Stimulated activated CD8-positive, alpha-beta memory T cell treated with anti-CD3 and anti-CD28 coated beads, Interleukin-15, amount 100 ng/mL, for 4 hours (primary cell): Measurements from ENCODE around the gene ALK.

Experiments
- DNase-seq, 2 donors: peaks; one replicate each; pipeline ENCODE4 v3.0.0-alpha.2; 2020; ENCODE audit warnings: low read depth in 2 of 2

ALK gene

DNA sequence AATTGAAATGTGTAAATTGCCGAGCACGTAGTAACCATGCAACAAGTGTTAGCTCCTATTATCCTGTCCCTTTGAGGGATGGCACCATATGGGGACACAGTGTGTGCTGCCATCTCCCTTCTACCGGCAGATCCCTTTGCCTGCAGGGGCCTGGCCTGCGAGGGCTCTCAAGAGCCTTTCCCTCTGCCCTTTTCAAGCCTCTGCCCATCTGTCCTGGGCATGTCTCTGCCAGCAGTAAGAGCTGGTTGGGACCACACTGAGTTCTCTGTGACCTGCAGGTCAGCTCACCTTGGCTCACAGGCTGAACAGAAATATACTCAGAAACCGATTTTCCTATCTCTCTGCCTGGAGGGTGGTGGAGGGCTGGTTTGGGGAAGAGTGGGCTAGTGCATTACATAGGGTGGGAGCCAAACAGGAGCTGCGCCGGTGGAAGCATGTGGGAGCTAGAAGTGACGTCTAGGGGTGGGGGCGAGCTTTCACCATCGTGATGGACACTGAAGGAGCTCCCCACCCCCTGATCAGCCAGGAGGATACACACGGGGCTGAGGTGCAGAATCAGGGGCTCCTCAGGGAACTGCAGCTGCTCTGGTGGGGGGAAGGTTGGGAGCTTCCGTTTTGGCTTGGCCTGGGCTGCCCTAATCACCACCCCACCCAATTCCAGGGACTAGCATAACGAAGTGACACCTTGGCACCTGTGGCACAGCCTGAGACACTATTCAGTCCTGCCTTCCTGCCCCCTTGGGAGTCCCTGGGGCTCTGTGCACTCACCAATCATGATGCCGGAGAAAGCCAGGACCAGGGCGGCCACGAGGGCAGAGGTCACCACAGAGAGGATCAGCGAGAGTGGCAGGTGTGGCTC lies 696.5 kb downstream of the ALK start:
- DNase-seq, result no peak

DNA sequence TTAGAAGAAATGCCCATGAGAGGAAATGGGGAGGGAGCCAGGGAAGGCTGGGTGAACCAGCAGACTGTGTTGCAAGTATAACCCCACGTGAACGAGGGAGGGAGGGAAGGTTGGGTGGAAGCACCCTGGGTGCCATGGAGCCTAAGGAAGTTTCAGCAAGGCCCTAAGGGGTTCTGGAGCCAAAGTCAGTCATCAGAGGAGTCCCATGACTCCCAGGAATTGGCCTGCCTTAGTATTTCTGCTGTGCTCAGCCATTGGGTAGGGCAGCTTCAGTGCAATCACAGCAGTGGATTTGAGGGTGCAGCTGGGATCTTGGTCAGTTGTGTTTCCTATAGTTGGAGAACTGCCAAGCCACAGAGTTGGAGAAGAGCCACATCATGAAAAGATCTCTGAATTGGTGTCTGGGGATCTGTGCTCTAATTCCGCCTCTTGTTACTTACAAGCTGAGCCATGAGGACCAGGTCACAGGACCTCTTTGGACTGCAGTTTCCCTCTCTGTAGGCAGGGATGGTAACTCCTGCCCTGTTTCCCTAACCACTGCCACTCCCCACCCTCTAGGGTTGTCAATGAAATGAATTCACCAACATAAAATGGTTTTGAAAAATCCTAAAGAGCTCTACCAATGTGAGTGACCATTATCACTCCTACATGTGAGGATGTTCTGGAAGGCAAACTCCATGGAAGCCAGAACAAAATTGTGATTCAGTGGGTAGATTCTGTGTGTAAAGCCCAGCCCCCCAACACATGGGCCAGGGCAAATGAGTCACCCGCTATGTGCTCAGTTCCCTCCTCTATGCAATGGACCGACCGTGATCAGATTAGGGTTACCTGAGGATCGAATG lies 697.3 kb downstream of the ALK start:
- no peak for DNase-seq

DNA sequence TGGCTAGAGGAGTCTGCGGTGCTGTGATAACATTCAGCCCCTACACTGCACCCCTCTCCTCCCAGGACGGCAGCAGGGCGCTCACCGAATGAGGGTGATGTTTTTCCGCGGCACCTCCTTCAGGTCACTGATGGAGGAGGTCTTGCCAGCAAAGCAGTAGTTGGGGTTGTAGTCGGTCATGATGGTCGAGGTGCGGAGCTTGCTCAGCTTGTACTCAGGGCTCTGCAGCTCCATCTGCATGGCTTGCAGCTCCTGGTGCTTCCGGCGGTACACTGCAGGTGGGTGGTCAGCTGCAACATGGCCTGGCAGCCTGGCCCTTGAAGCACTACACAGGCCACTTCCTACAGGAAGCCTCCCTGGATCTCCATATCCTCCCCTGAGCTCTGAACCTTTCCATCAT lies 698.1 kb downstream of the ALK start:
- no peak for DNase-seq

DNA sequence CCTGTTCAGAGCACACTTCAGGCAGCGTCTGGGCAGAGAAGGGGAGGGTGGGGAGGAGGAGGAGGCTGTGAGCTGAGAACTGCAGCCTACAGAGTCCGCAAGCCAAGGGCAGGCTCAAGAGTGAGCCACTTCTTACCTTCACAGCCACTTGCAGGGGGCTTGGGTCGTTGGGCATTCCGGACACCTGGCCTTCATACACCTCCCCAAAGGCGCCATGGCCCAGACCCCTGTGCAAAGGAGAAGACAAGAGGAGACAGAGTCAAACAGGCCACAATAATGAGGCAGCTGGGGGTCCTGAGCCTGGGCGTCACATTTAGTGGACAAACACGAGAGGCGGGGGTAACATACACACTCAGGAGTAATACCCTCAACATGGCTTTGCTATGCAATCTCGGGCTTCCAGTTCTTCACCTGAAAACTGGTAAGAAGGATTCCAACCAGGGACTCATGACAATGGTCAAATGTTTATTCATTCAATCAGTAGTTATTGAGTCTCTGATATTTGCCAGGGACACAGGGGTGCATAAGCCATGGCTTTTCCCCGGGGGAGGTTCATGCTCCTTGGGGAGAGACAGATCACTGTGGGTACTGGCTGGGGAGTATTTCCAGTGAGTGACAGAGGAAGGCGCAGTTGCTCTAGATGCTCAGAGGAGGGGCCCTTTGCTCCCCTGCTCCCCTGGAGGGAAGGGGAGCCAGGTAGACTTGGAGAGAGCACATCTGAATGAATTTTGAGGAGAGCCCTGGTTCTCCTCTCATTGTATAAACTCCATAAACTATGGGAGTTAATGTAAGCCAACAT lies 698.8 kb downstream of the ALK start:
- no peak for DNase-seq

DNA sequence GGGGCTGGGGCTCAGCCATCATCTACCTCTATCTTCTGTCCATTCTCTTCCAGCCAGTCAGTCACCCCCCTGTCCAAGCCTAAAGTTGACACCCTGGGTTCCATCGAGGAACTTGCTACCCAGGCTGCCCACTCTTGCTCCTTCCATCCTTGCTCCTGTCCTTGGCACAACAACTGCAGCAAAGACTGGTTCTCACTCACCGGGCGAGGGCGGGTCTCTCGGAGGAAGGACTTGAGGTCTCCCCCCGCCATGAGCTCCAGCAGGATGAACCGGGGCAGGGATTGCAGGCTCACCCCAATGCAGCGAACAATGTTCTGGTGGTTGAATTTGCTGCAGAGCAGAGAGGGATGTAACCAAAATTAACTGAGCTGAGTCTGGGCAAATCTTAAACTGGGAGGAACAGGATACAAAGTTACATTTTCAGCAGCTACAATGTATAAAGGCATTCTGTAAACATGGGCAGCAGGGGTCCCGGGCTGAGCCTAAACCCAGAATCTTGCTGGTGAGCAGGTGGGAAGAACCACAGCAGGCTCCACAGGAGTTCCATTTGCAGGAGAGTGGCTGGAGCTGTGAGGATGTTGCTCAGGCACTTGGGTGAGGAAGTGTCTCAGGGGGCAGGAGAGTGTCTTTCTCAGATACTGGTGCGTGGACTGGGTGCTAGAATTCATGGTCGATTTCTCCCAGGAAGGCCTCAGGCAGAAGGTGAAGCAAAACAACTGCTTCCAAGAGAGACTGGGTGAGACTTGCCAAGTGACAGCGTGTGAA lies 700.7 kb downstream of the ALK start:
- no peak for DNase-seq

DNA sequence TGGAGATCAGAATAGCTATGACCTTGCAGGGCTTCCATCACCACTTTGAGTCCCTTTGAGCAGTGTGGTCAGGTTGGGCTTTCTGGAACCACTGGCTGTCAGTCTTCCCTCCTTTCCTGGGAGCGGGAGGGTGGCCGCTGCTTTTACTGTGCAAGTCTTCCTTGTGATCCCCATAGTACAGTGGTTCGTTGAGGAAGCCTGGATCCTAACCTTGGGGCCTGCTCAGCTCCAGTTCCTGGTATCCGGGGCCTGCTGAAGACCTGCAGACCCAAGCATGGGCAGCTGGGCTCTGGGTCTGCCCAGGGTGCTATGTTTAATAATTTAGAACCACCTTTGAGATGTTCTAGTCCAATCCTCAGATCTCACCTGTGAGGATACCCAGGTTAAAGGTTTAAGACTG lies 702.0 kb downstream of the ALK start:
- DNase-seq, result no peak

DNA sequence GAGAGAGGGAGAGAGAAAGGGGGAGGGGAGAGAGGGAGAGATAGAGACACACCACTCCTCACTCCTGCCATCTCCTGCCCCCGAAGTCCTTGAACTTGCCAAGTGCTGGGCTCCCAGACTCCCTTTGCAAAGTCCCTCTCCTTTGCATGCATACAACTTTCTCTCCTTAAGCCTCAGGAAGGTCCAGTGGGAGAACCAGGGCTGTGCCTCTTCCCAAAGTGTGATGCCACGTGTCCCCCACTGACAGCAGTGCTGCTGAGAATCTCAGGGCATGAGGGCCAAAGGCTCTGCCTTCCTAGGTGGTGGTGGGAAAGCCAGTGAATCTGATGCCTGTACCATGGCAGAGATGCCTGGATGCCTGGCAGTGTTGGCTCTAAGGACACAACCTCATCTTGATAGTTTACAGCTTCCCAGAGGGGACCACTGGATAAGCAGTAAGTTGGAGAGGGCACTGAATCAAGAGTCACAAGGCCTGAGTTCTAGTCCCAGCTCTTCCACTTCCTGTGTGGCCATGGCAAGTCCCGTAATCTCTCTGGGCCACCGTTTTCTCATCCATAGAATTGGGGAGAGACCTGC lies 702.7 kb downstream of the ALK start:
- DNase-seq, result no peak

DNA sequence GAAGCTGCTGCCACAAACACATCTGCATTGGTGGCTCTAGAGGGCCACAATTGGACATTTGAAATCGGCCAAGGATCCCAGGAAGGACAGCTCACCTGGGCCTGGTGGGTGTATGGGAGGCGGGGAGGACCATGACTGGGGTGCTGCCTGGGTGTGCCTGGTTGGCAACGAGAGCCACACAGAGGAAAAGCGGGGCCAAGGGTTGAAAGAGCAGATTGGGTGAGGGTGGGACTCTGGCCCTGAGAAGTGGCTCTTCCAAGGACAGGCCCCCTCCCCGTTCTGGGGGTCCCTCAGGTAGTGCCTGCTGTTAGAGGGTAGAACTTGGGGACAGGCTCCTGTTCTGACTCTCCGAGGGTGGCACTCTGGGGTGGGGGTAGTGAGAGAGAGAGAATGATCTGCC lies 703.3 kb downstream of the ALK start:
- DNase-seq, result no peak

DNA sequence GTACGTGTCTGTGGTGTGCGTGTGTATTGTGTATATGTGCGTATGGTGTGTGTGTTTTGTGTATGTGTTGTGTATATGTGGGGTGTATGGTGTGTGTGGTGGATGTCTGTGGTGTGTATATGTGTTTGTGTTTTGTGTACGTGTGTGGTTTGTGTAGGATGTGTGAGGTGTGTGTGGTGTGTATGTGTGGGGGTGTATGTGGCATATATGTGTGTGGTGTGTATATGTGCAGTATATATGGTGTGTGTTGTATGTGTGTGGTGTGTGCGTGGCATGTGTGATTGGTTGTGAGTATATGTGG lies 704.8 kb downstream of the ALK start:
- no peak for DNase-seq

DNA sequence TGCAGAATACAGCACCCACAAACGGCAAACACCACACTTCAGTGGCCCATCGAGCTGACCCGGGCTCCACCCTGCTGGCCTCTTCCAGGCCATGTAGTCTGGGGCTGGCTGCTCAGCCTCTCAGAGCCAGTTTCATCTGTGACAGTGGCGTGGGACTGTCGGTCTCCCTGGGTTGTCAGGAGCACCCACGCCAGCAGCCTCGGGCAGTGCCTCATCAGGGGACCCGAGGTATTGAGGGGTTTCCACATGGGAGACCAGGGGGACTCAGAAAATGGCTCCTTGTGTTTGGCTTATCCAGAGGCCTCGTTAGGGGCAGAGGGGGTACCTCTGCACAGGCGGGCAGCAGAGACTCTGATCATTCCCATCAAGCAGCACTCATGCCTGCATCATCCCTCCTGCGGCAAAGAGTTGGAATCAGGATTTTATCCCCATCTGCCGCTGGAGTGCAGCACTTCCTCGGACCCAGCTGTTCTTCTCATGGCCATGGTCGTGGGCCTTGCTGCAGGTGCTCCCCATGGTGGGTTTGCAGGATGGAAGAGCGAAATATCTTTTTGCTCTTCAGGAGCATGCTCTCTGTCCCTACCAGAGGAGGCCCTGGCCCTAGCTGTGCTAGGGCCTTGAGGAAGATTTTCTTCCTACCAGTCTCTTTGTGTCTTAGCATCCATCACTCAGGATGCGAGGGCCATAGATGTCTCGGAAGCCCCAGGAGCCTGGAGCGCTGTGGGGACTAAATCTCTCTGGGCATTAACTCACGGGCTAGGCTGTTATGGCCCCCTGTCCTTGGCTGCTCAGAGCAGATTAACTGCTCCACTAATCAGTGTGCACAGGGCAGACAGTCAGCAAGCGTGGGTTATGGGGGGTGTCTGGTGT lies 705.4 kb downstream of the ALK start:
- no peak for DNase-seq

DNA sequence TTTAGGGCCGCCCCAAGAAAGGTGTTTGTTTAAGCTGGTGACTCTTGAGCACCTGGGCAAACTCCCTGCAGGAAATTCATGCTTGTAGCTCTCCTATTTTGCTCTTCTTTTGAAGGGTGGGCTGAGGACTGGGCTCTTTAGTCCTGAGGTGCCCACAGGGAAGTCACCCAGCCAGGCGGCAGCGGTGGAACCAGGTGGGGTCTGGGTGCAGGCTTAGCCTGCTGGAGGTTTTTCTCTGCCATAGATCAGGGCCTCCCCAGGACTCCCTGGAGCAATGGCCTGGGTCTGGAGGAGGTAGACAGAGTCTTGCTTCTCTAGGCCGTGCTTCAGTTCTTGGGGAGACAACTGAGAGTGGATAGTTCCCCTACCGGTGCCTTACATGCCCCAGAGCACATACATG lies 706.3 kb downstream of the ALK start:
- DNase-seq, result no peak

DNA sequence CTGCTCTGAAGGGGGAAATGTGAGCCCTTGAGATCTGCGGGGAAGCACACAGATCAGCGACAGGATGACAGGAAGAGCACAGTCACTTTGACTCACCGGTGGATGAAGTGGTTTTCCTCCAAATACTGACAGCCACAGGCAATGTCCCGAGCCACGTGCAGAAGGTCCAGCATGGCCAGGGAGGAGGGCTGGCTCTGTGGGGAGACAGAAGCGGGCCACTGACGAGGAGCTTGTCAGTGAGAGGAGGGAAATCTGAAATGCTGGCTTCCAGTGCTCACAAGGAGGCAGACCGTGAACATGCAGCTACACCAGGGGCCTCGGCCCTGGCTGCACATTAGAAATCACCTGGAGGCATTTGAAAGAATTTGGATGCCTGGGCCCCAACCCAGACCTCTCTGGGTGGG lies 707.5 kb downstream of the ALK start:
- no peak for DNase-seq

DNA sequence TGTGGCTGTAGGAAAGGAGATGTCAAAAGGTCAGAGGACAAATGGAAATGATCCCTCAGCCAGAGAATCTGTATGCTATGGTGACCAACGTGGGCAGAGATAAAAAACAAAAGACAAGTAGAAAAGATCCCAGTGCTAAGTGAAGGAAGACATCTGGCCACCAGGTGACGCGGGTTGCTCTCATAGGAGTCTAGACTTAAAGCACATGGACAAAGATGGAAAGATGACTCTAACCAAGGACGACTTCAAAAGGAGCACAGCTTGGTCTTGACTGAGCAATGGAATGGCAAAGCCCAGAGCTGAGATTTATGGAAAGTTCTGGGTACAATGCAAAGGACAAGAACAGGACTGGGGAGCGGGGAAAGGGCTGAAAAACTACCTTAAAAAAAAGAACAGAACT lies 709.4 kb downstream of the ALK start:
- DNase-seq, result no peak

DNA sequence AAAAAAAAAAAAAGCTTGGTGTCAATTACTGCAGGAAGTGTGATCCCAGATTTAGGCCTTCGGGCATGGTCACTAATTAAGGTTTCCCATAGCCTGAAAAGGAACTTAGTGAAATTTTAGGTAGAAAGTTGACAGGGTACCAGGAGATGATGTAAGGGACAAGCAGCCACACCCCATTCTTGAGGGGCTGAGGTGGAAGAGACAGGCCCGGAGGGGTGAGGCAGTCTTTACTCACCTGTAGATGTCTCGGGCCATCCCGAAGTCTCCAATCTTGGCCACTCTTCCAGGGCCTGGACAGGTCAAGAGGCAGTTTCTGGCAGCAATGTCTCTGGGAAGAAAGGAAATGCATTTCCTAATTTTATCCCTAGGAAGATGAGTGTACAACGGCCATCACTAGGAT lies 711.8 kb downstream of the ALK start:
- no peak for DNase-seq

DNA sequence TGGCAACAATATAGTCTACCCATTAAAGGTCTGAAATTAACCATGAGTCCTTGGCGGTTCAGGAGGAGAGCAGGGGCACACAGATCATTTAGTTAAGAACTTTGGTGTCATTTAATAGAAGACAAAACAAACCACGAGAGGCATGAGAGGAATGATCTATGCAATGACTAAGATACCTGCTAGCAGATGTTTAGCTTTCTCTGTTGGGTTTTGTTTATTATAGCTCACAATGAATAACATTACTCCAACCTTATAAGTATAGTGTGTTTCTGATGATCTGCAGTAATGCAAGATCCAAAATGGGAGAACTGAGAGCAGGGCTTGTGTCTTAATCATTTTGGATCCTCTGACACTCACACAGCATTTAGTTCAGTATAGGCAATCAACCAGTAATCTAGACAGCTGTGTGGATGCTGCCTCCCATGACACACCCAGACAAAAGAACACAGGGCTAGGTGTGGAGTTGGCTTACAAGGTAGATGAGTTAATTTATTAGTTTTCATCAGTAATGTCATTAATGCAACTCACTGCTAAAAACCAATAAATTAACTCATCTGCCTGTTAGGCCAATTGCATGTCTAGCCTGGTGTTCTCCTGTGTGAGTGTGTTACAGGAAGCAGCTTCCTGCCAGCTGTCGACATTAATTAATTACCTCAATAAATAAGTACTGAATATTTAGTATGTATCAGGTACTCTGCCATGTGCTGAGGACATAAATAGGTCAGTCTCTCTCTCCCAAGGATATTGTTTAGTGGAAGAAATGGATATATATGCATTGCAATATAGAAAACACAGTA lies 713.8 kb downstream of the ALK start:
- DNase-seq, result no peak

DNA sequence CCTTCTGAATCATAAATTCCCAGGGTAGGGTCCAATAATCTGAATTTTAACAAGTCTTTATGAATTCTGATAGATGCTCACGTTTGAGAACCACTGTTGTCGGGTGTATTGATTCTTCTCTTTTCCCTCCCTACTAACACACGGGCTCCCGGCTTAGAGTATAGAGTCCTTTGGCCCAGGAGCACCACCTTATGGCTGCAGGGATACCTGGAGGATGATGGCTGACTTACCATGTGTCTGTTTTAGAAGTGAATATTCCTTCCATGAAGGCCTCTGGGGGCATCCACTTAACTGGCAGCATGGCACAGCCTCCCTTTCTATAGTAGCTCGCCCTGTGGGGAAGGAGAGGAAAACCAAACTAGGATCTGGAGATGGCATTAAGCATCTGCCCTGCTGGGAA lies 714.4 kb downstream of the ALK start:
- no peak for DNase-seq

DNA sequence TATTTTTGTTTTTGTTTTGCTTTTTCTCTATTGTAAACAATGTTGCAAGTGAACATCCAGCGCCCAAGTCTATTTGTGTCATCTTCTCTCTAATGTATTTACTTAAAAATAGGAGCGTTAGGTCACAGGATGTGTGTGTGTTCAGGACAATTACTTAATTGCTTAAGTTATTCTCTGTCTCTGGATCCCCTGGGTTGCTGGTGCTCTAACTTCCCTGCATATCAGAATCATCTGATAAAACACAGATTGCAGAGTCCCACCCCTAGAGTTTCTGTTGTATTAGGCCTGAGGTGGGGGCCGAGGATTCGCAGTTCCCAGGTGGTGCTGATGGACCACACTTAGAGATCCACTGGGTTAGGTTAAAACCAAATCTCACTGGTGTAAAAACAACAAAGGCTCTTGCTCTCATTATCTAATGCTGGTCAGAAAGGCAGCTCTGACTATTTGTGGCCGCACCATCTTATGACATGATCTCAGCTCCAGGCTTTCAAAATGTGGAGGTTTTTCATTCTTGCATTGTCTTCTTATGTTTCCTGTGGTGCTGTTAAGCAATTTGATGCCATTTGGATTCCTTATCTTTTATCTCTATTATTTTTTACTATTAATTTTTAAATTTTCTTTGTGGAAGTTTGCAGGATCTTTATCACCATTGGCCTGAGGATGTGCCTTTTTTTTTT lies 718.4 kb downstream of the ALK start:
- DNase-seq, result no peak

DNA sequence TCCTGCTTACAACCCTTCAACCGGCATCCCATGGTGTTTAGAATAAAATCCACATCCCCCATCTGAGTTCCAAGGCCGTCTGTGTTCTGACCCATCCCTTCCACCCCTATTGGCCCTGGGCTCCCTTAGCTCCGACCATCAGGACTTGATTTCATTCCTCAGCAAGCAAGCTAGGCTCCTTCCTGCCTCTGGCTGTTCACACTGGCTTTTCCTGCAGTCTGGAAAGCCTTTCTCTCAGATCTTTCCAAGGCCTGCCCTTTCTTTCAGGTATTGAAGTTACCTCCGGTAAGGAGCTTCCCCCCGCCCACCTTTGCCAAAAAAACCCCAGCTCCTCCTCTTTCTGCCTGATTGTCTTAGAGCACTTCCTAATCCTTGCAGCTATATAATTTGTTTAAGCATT lies 719.4 kb downstream of the ALK start:
- no peak for DNase-seq
